Midbrain (tissue), 1 donor: ENCODE measurements around the gene ANAPC2.
"Not testable (repeated sequence)": the region's sequence is repeated elsewhere in the genome, so short reads cannot be mapped to it uniquely, and the experiment has no call there.

Experiments
- DNase-seq: peaks from one replicate; lab custom pipeline; 2025; lab: John Stamatoyannopoulos, UW

ANAPC2 gene

DNA sequence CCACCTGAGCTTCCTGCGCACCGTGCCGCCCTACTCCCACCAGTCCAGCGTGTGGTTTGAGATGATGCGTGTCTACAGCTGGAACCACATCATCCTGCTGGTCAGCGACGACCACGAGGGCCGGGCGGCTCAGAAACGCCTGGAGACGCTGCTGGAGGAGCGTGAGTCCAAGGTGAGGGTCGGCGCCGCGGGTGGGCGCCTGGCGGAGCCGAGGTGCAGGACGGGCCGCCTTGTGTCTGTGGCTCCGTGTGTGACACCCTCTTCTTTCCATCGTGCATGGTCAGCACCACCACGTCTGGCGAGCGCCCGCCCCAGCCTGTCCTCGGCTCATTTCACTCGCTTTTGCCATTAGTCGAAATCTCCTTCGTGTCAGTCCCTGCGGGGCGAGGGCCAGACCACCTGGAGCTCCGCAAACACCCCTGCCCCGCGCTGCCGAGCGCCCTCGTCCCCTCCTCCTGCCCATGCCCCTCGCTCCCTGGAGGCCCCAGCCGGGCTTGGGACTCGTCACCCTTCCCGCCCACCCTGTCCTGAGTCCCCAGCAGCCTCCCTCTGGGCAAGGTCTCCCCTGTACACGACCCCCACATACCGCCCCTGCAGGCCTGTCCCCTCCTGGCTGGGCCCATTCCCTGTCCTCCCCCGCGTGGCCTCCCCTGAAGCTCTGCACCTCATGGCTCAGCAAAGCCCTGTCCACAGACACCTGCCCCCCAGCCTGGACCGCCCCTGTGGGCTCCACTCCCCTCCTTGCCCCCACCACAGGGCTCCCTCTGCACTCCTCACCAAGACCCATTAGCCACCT, 42.4 kb downstream of the ANAPC2 start:
- DNase-seq, result no peak

DNA sequence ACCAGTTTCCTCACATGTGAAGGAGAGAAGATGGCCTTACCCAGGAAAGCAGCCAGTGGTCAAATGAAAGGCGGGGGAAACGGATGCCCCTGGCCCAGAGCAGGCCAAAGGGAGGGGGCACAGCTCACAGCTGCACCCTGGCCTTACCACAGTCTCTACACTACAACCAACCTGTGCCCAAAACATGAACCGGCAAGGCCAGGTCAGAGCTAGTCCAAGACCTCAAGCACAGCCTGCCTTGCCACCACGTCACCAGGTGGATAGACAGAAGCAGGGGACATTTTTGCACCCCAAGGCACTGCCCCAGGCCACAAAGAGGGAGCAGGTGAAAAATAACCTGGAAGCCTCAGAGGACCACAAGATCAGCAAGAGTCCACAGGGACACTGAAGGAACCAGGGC, 44.9 kb downstream of the ANAPC2 start:
- no peak for DNase-seq

DNA sequence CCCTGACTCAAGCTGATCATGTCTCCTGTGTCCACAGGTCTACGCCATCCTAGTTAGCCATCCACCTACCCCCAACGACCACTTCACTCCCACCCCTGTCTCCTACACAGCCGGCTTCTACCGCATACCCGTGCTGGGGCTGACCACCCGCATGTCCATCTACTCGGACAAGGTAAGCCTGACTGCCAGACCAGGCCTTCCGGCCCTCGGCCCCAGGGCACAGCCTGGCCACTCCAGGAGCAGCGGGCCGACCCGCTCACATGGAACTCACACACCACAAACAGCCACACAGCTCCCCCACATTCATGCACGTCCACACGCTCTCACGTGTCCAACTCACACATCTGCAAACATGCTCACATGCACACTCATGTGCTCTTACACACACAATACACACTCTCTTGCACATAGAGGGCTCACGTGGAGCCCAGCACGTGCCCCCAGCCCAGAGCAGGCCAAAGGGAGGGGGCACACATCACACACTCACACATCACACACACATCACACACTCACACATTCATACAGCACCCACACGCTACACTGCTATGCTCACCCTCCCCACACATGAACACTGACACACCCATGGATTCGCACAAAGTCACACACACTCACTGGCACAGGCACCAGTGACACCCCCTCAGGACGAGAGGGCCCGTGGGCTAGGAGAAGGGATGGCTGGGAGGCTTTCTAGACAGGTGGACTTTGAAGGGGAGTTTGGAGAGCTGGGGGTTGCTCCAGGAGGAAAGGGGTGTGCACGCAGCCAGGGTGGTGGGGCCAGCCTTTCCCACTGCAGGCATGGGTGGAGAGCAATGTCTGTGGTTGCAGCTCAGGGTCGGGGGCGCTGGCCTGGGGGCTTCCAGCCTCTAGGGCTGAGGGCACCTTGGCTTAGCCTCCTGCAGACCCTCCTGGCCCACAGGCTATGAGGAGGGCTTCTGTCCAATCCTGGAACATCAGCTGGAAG, 46.1 kb downstream of the ANAPC2 start:
- no peak for DNase-seq

DNA sequence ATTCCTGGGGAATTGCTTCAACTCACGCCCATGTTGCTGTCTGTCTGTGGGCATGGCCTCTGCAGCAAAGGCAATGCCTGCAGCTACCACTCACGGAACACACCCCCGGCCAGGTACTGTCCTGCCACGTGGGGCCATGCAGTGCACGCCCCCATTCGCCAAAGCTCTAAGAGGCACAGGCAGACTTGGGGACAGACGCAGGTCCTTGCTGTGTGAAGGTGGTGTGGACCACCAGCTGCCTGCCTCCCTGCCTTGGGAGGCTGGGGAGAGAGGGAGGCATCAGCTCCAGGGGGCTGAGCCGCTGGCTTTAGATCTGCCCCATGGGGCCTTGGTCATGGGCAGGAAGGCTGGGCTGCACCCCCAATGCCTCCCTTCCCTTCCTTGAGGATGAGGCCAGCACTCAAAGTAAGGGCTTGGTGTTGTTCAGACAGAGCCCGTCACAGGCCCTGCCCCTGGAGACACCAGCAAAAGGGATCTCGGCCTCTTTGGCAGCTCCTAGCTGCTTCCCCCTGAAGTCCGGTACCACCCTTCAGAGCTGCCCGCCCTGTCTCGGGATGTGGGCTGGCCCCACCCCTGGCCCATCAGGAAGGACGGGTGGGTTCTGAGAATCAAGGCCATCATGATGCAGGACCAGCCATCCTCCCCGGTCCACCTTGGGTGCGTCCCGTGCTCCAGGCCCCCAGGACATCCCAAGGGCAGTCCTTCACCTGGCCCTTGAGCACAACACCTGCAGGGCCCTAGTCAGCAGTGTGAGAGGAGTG, 47.1 kb downstream of the ANAPC2 start:
- no peak for DNase-seq

DNA sequence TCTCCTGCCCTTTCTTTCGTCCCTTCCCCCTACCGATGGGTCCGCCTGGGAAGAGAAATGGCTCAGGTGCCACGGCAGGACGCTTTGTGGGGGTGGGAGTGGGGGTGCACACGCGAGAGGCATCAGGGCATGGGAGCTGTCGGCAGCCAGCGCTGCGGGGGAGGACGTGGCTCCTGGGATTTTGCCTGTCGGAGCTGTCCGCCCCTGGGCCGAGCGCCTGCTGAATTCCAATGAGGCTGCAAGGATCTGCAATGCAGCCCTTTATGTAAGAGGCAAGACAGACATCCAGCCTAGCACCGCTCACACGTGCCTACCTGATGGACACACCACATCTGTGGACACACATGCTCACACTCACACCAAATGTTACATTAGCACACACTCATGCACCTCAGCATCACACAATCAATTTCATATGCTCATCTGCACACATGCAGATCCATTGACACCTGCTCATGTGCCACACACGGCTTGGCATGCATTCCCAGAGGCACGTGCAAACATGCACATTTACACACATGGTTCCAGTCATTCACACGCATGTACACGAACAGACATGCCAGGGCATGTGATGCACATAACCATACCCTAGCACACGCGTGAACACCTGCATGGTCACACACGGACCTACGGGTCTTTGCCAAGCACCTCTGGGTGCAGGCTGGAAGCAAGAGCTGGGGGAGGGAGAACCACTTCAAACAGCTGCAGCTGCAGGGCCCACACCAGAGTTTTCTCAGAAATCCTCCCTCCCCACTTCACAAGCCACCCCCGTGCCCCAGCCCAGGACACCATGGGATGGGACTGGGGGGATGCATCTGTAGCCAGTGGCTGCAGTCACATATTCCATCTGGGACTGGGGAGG, 48.0 kb downstream of the ANAPC2 start:
- no peak for DNase-seq

DNA sequence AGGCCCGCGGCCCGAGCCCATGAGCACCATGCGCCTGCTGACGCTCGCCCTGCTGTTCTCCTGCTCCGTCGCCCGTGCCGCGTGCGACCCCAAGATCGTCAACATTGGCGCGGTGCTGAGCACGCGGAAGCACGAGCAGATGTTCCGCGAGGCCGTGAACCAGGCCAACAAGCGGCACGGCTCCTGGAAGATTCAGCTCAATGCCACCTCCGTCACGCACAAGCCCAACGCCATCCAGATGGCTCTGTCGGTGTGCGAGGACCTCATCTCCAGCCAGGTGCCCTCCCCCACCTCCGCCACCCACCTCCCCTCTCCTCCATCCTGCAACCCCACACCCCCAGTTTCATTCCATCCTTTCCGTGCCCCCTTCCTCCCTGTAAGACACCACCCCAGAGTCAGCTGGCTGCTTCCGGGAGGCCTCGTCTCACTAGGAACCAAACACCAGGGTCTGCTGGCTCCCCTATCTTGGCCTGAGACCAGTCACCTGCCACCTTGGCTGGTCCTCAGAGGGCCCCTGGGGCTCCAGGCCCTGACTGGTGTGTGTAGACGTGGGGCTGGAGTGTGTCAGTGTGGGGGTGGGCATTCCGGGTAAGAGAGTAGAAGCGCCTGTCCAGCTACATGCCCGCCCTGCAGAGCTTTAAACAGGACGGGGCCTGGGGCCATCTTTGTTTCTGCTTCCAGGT, 48.8 kb downstream of the ANAPC2 start:
- no peak for DNase-seq

DNA sequence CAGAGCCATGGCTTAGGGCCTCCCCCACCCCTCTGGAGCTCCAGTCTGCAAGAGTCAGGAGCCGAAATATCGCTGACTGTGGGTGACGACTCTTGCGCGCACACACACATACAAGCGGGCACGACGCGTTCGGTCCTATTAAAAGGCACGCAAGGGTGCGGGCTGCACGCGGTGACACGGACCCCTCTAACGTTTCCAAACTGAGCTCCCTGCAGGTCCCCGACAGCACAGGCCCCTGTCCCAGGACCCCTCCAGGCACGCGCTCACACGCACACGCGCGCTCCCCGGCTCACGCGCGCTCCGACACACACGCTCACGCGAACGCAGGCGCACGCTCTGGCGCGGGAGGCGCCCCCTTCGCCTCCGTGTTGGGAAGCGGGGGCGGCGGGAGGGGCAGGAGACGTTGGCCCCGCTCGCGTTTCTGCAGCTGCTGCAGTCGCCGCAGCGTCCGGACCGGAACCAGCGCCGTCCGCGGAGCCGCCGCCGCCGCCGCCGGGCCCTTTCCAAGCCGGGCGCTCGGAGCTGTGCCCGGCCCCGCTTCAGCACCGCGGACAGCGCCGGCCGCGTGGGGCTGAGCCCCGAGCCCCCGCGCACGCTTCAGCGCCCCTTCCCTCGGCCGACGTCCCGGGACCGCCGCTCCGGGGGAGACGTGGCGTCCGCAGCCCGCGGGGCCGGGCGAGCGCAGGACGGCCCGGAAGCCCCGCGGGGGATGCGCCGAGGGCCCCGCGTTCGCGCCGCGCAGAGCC, 49.5 kb downstream of the ANAPC2 start, which contains the start of gene GRIN1:
GRIN1 (plus strand) TSS at position 433 of the 746 bp plus-strand sequence. CDS start 333 bp downstream, outside the sequence.
- no peak for DNase-seq

DNA sequence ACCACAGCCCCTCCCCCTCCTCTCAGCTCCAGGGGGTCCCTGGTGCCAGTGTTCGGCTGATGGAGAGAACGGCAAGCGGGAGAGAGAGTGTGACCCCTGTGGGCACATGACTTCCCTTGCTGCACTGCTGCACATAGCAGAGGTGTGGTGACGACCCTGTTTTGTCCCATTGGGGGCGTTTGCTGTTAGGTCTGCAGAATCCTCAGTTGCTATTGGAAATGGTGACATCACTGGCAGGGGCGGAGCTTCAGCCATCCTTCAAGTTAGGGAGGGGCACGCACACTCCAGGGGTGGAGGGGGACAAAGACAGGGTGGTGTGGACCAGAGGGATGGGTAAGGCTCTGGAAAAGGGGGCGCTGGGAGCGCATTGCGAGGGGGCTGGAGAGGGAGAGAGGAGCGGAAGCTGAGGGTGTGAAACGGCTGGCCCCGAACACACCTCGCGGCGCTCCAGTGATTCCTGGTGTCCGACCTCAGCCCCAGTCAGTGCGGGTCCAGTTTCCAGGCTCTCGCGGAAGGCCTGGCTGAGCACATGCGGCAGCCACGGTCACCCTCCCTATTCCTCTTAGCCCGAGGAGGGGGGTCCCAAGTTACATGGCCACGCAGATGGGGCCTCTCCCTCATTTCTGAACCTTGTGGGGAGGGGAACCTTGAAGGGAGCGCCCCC, 50.2 kb downstream of the ANAPC2 start:
- no peak for DNase-seq

DNA sequence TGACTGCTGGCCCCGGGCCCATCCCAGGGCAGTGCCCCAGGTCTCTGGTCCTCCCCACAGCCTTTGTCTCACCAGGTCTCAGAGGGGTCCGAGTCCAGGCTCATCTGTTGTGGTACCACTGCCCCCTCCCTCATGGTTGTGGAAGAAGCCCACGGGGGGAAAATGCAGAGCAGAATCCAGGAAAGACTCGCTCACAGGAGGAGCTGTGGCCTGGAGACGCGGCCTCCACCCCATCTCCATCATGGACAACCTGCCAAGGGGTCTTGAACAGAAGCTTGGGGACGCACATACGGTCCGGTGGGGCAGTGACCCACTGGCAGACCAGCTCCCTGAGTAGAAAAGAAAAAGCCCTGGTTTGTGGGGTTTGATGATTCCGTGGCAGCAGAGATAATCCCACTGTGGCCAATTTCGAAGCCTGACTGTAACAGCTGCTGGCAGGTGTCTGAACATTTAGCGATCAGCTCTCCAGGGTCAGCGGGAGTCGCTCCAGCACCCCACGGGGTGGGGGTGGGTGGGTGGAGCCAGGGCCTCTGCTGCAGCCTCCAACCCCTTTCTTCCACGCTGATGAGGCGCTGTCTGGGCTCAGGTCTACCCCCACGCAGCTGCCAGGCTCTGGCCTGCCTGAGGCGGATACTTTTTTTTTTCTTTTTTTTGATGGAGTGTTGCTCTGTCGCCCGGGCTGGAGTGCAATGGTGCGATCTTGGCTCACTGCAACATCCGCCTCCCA, 51.3 kb downstream of the ANAPC2 start:
- no peak for DNase-seq

DNA sequence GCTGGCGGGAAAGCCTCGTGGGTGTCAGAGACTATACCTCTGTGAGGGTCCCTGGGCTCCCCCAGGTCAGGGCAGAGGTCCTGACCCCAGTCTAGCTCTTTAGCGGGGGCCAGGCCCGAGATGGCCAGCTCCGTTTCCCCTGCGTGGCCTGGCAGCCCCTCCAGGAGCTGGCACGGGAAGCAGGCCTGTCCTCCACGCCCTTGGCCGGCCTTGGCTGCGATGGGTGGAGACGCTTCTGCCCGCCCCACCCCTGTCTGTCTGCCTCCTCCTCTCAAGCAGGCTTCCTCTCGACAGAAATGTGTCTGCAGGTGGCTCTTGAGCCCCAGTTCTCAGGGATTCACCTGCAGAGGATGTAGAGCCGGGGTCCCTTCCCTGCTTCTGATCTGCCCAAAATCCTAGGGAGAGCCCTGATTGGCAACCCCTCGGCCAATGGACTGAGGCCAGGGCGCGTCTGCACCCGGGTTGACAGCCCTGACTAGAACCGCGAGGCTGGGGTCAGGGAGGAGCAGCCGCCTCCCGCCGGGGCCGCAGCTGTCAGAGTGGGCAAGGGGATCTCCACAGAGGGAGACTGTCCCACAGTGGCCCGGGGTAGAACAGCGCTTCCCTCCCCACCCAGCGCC, 52.0 kb downstream of the ANAPC2 start:
- DNase-seq, result no peak

DNA sequence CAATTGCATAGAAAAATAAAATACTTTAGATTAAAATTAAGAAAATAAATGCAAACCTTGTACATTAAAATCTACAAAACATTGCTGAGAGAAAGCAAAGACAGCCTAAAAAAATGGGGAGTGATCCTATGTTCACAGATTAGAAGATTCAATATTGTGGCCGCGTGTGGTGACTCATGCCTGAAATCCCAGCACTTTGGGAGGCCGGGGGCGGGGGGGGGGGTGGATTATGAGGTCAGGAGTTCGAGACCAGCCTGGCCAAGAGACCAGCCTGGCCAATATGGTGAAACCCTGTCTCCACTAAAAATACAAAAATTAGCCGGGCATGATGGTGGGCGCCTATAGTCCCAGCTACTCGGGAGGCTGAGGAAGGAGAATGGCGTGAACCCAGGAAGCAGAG, 53.2 kb downstream of the ANAPC2 start:
- DNase-seq, result not testable (repeated sequence)

DNA sequence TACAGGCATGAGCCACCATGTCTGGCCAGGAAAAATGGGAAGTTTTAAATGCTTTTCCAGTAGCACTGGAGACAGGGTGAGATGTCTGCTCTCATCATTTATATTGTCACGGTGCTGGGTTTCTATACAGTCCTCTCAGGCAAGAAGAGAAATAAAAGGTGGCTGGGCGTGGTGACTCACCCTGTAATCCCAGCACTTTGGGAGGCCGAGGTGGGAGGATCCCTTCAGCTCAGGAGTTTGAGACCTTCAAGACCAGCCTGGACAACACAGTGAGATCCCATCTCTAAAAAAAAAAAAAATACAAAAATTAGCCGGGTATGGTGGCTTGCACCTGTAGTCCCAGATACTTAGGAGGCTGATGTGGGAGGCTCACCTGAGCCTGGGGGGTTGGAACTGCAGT, 54.2 kb downstream of the ANAPC2 start:
- no peak for DNase-seq

DNA sequence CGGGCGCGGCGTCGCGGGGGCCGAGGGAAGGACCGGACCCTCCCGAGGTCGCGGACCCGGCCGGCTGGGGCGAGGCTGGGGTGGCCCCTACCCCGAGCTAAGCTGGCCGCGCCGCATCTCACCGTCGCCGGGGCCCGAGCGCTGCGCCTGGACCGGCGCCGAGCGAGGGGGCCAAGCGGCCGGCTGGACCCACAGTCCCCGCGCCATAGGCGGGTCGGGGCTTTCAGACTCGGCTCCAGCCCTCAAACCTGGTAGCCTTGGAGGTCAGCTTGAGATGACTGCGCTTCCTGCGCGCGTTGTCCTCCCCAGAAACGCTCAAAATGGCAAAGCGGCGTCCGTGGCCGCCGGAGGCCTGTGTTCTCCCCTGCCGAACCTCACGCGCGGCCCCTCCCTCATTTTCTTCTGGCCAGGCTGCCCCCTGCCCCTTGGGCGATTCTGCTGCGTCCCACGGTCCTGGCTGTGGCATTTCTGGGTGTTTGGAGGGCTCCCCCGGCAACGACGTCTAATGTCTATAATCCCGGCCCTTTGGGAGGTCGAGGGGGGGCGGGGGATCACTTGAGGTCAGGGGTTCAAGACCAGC, 58.1 kb downstream of the ANAPC2 start:
- no peak for DNase-seq

DNA sequence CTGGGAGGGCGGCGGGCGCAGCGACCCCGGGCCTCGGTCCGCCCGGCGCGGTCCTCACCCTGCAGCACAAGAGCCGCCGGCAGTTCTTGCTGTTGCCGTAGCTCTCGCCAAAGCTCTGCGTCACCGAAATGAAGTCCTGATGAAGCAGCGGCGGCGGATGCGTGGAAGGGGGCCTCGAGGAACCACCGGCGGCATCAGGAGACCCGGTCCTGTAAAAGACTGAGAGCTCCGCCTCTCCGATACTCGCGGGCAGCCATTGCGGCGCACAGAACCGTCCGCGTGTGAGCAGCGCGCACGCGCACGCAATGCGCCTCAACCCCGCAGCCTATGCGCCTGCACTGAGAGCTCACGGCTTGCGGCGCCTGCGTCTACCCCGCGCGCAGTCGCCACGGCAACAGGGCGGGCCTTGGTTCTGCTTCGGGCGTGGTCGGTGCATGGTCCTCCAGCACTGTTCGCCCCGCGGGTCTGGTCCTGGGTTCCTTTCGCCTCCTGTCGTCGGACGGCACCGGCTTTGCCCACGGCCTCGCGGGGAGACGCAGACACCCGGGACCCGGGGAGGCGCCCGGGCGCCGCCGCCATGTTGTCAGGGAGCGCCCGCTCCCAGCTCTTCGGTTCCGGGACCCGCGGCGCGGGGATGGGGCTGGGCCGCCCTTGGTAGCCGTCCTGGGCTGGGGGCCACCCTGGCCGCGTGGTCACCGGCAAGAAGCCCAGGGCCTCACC, 58.7 kb downstream of the ANAPC2 start:
- peak; percentile 87 for DNase-seq

DNA sequence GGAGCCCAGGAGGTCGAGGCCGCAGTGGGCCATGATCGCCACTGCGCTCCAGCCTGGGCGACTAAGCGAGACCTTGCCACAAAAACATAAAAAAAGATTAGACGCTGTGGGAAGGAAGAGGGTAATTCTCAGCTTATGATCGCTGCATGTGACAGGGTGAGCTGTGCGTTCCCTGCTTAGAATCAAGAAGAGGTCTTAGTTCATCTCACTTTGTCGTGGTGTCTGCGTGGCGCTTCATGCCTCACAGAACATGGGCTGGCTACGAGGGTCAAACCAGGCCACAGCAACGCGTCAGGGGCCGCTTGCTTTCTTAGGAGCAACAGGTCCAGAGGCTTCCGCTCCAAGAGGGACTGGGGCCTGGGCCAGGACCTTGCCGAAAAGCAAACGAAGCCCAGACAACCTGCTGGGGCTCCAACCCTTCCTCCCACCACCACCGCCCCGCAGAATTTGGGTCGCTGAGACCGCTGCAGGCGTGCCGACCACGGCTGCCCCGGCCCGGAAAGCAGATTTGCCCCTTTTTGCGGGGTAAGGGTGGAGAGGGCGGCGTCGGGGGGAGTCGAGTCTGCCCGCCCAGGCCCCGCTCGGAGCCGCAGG, 59.4 kb downstream of the ANAPC2 start:
- DNase-seq, result no peak

DNA sequence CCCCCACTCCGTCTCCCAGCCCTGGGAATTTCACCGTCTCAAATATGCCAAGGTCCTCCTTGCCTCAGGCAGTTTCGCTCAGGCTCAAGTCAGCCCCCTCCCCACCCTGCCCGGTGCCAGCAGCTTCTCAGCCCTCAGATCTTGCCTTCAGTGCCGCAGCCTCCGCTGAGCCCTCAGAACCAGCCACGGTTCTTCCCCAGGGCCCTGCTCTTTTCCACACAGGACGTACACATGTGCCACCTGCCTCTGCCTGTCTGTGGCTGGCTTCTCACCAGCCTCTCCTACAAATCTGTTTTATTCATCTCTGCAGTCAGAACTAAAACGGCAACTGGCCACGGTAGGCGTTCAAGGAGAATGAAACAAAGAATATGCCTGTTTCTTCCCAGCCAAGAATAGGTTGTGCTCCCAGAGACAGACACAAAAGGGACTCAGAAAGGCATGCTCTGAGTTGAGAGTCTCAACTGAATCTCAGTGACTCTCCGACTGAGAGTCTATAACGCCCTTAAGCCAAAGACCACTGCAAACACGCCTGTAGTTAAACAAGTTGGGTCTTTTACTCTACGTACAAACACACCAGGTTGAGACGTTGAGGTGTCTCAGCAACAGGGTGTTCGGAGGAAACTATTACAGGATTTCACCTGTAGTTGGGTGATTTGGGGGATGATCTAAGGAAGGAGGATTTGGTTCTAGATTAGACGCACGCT, 60.0 kb downstream of the ANAPC2 start:
- no peak for DNase-seq
